Measurements from ENCODE around the gene COL6A2.

DNA sequence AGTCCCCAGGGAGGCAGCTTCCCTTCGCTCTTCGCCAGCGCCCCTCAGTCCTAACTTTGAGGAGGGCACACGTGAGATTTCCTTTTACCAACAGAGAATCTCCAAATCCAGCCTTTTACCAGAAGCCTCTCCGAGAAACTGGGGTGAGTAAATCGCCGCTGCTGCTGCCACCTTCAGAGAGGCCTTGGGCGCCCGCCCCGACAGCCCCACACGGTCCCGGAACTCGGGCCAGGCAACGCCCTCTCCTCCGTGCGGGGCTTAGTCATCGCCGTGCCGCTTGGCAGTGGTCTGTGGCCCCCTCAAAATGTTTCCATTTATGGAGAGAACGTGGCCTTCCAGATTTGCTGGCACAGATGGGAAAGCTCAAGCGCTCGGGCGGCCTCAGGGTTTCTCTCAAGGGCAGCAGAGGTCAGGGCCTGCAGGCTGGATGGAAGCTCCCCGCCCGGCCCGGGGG, 41.4 kb upstream of the COL6A2 start:
- TF ChIP-seq KDM1A (CRISPR knock-in tag; IDR thresholded peaks at IDR 0.05) (no peak), RNF219 (CRISPR knock-in tag; IDR thresholded peaks at IDR 0.05) (no peak), RAD21 (CRISPR knock-in tag; IDR thresholded peaks at IDR 0.05) (no peak), MXI1 (IDR thresholded peaks at IDR 0.05; ENCODE audit: borderline replicate concordance, low read depth, low read length) (no peak), ATF1 (CRISPR knock-in tag; IDR thresholded peaks at IDR 0.05) (no peak), ZNF883 (CRISPR knock-in tag; IDR thresholded peaks at IDR 0.05; ENCODE audit: not compliant biosample characterization) (no peak), FOXA1 (IDR thresholded peaks at IDR 0.05) (no peak), FOXA1 (CRISPR knock-in tag; IDR thresholded peaks at IDR 0.05) (no peak), ZBTB33 (CRISPR knock-in tag; IDR thresholded peaks at IDR 0.05) (no peak), PBX2 (CRISPR knock-in tag; IDR thresholded peaks at IDR 0.05) (no peak), CAMTA2 (CRISPR knock-in tag; IDR thresholded peaks at IDR 0.05; ENCODE audit: borderline replicate concordance) (no peak), FOXK2 (IDR thresholded peaks at IDR 0.05) (no peak), NR2C2 (CRISPR knock-in tag; IDR thresholded peaks at IDR 0.05; ENCODE audit: borderline replicate concordance) (no peak)
